ENCODE measurements around the gene CD248. TPM values are rescaled to one million over a fixed set of nuclear protein-coding genes. Genes with fewer than 3 reads are reported as not detected.
"Not testable (repeated sequence)": the region's sequence is repeated elsewhere in the genome, so short reads cannot be mapped to it uniquely, and the experiment has no call there.

CD248 gene
- total RNA-seq, 1 donor from 2014 or later = 95.2 TPM

DNA sequence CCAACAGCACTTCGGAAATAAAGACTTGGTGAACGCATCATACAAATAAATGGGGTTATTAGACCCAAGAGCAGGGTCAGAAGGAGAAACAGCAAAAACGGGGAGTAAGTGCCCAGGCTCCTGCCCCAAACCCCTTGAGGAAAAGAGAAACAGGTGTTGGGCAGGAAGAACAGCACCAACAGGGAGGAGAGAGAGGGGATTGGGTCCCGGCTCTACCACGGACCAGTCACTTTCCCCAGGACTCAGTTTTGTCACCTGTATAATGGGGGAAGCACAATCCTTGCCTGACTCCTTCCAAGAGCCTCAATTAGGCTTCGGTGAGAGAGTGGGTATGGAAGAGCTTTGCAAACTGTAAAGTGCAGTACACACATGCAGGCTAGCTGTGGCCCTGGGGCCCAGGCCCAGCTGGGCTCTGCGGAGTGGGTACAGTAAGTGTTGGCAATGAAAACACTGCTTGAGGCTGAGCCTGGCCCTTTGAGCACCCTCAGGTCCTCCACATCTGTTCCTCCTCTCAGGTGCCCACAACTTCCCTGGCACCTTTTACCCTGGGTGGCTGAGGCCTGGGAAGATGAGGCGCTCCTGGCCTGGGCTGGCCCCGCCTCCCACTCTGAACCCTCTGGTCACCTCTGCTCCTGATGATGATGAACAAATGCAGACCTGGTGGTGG is 45.8 kb upstream of the CD248 start:
- Mint-ChIP-seq H3K36me3 (peaks cover 10% of the 10 kb centered on the region), H3K4me1 (no peaks in the 10 kb centered on the region), H3K27me3 (ENCODE audit: low read depth) (no peaks in the 10 kb centered on the region), H3K9me3 (no peaks in the 10 kb centered on the region), H3K4me3 (no peak overlapping the region), H3K27ac (no peak overlapping the region)
- TF ChIP-seq, protein P1, sequence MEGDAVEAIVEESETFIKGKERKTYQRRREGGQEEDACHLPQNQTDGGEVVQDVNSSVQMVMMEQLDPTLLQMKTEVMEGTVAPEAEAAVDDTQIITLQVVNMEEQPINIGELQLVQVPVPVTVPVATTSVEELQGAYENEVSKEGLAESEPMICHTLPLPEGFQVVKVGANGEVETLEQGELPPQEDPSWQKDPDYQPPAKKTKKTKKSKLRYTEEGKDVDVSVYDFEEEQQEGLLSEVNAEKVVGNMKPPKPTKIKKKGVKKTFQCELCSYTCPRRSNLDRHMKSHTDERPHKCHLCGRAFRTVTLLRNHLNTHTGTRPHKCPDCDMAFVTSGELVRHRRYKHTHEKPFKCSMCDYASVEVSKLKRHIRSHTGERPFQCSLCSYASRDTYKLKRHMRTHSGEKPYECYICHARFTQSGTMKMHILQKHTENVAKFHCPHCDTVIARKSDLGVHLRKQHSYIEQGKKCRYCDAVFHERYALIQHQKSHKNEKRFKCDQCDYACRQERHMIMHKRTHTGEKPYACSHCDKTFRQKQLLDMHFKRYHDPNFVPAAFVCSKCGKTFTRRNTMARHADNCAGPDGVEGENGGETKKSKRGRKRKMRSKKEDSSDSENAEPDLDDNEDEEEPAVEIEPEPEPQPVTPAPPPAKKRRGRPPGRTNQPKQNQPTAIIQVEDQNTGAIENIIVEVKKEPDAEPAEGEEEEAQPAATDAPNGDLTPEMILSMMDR (IDR thresholded peaks at IDR 0.05; ENCODE audit: unreplicated experiment) = no peak
- DNase-seq (ENCODE audit: low spot score in 2 of 2, unreplicated experiment in 2 of 2) = no peak

DNA sequence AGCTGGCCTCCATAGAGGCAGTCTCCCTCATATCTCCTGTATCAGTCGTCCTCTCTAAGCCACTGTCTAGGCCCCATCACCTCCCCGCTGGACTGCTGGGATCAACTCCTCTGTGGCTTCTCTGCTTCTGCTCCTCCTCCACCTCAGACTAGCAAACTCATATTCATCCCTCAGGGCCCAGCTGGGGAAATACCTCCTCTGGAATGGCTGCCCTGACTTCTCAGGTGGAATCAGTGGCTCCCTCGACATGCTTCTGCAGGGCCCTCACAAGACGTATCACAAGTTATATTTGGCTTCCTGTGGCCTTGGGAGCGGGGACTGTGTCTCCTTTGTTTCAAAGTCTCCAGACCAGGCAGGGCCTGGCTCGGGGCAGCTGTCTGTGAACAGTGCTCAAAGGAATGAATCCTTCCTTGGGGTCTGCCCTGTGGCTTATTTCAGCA is 44.7 kb upstream of the CD248 start:
- TF ChIP-seq, protein P1 (IDR thresholded peaks at IDR 0.05; ENCODE audit: unreplicated experiment) = no peak
- peak overlapping the region; percentile 78 for H3K27ac Mint-ChIP-seq
- peaks cover 10% of the 10 kb centered on the region for H3K36me3 Mint-ChIP-seq
- no peaks in the 10 kb centered on the region for H3K9me3 Mint-ChIP-seq
- no peaks in the 10 kb centered on the region for H3K4me1 Mint-ChIP-seq
- H3K27me3 Mint-ChIP-seq (ENCODE audit: low read depth) = no peaks in the 10 kb centered on the region
- H3K4me3 Mint-ChIP-seq = no peak overlapping the region
- DNase-seq (ENCODE audit: low spot score in 2 of 2, unreplicated experiment in 2 of 2) = no peak

GRCh38 chr11:66360406-66361073 is 43.7 kb upstream of the CD248 start:
- TF ChIP-seq, protein P1 (IDR thresholded peaks at IDR 0.05; ENCODE audit: unreplicated experiment) = no peak
- H3K27ac Mint-ChIP-seq = no peak overlapping the region
- H3K4me3 Mint-ChIP-seq = no peak overlapping the region
- H3K36me3 Mint-ChIP-seq = peaks cover 15% of the 10 kb centered on the region
- H3K4me1 Mint-ChIP-seq = no peaks in the 10 kb centered on the region
- no peak for DNase-seq (ENCODE audit: low spot score in 2 of 2, unreplicated experiment in 2 of 2)
- H3K9me3 Mint-ChIP-seq = no peaks in the 10 kb centered on the region
- no peaks in the 10 kb centered on the region for H3K27me3 Mint-ChIP-seq (ENCODE audit: low read depth)

- H3K27ac Mint-ChIP-seq = peak overlapping the region; percentile 13
- TF ChIP-seq, protein P1 (IDR thresholded peaks at IDR 0.05; ENCODE audit: unreplicated experiment) = no peak
- no peak overlapping the region for H3K4me3 Mint-ChIP-seq
- H3K27me3 Mint-ChIP-seq (ENCODE audit: low read depth) = no peaks in the 10 kb centered on the region
- H3K9me3 Mint-ChIP-seq = no peaks in the 10 kb centered on the region
- H3K36me3 Mint-ChIP-seq = peaks cover 12% of the 10 kb centered on the region
- H3K4me1 Mint-ChIP-seq = no peaks in the 10 kb centered on the region
- DNase-seq (ENCODE audit: low spot score in 2 of 2, unreplicated experiment in 2 of 2) = no peak
These were observed 42.8 kb upstream of the CD248 start for GRCh38 chr11:66359662-66360087.

DNA sequence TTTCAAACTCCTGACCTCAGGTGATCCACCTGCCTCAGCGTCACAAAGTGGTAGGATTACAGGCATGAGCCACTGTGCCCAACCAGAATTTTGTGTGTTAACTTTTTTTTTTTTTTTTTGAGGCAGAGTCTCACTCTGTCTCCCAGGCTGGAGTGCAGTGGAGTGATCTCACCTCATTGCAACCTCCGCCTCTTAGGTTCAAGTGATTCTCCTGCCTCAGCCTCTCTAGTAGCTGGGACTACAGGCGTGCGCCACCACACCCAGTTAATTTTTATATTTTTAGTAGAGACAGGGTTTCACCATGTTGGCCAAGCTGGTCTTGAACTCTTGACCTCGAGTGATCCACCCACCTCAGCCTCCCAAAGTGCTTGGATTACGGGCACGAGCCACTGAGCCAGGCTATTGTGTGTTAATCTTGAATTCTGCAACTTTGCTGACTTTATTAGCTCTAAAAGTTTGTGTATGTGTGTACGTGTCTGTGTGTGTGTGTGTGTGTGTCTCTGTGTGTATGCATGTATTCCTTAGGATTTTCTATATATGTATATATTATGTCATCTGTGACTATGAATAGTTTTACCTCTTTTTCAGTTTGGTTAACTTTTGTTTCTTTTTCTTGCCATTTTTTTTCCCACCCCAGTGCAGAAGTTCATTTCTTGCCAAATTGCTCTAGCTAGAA is 33.9 kb upstream of the CD248 start:
- H3K4me3 Mint-ChIP-seq; DNase-seq (ENCODE audit: low spot score in 2 of 2, unreplicated experiment in 2 of 2); H3K9me3 Mint-ChIP-seq; H3K27ac Mint-ChIP-seq; H3K27me3 Mint-ChIP-seq (ENCODE audit: low read depth): not testable (repeated sequence)
- Mint-ChIP-seq H3K36me3 (peaks cover 12% of the 10 kb centered on the region), H3K4me1 (peaks cover 25% of the 10 kb centered on the region)

DNA sequence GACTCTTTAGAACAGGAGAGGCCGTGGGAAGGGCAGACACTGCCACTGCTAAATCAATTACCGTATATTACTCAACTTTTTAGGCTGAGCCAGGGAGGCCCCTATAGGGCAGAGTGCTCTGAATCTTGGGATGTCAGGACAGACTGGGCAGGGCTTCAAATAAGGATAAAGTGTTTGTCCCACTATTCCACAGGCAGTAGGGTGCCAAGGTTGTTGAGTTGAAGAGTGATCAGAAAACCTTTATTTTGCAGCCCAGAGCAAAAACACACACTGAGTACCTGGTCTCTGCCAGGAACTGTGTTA is 32.2 kb upstream of the CD248 start:
- Mint-ChIP-seq H3K27ac (peak overlapping the region; percentile 53), H3K4me1 (peaks cover 39% of the 10 kb centered on the region), H3K36me3 (peaks cover 6% of the 10 kb centered on the region), H3K9me3 (no peaks in the 10 kb centered on the region), H3K4me3 (peak overlapping the region; percentile 5), H3K27me3 (ENCODE audit: low read depth) (peaks cover 2% of the 10 kb centered on the region)
- no peak for DNase-seq (ENCODE audit: low spot score in 2 of 2, unreplicated experiment in 2 of 2)
- TF ChIP-seq, protein P1 (IDR thresholded peaks at IDR 0.05; ENCODE audit: unreplicated experiment) = no peak

Measured in mesothelial cell of epicardium (in vitro differentiated cells).